Endothelial cell (in vitro differentiated cells): ENCODE results near the gene FSTL1. TPM values are rescaled to one million over a fixed set of nuclear protein-coding genes. Genes with fewer than 3 reads are reported as not detected.

Experiments
- DNase-seq: peaks from one replicate; pipeline ENCODE4 v3.0.0; 2021; ENCODE audit warnings: low spot score
- H3K27ac Mint-ChIP-seq: one replicate; pipeline ENCODE4 v1.8.0; 2021; ENCODE audit warnings: mixed read lengths, inconsistent platforms; ENCODE audit not compliant: unreplicated experiment
- H3K27me3 Mint-ChIP-seq: one replicate; pipeline ENCODE4 v1.8.0; 2021; ENCODE audit warnings: mild to moderate bottlenecking, moderate library complexity, mixed read lengths, inconsistent platforms; ENCODE audit not compliant: unreplicated experiment
- H3K36me3 Mint-ChIP-seq: one replicate; pipeline ENCODE4 v1.8.0; 2021; ENCODE audit warnings: mild to moderate bottlenecking, low read depth, mixed read lengths, inconsistent platforms; ENCODE audit not compliant: unreplicated experiment
- H3K4me1 Mint-ChIP-seq: one replicate; pipeline ENCODE4 v1.8.0; 2021; ENCODE audit warnings: mild to moderate bottlenecking, mixed read lengths, inconsistent platforms; ENCODE audit not compliant: unreplicated experiment
- H3K4me3 Mint-ChIP-seq: one replicate; pipeline ENCODE4 v1.8.0; 2021; ENCODE audit warnings: mild to moderate bottlenecking, mixed read lengths, inconsistent platforms; ENCODE audit not compliant: unreplicated experiment
- H3K9me3 Mint-ChIP-seq: one replicate; pipeline ENCODE4 v1.8.0; 2021; ENCODE audit warnings: mixed read lengths, inconsistent platforms; ENCODE audit not compliant: unreplicated experiment
- total RNA-seq: library from RNA; stranded (reverse); fragmentation: NEBNext Ultra II Directional; extraction: Animal tissue kit (Norgen Biotek cat#: 25700); gene quantifications from one replicate; pipeline ENCODE4 v1.2.1, GENCODE V29; 2021; ENCODE audit not compliant: unreplicated experiment
- TF ChIP-seq, protein P1 (sequence below): fragments of 200-600 bp; sonication (generic); IDR thresholded peaks from one replicate; pipeline ENCODE4 v1.5.0; 2021; ENCODE audit warnings: antibody characterized with exemption; ENCODE audit not compliant: unreplicated experiment

FSTL1 gene
- total RNA-seq, 1 donor from 2014 or later, result 1,211 TPM

DNA sequence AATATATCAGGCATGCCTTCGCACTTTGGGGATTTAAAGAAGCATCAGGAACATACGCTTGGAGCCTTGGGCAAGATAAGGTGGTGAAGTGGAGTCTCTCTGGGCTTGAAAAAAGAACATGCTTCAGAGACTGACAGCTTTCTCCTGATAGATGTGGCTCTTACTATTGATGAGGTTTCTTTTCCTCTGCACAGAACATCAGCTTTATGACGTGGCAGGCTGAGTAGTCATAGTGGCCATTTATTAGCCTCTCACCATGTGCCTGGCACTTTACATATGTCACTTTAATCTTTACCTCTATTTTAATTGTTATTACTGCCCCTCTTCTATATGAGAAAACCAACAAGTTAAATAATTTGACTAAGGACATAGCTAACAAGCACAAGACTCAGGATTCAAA, 82.6 kb downstream of the FSTL1 start:
- DNase-seq, result no peak
- TF ChIP-seq, protein P1, sequence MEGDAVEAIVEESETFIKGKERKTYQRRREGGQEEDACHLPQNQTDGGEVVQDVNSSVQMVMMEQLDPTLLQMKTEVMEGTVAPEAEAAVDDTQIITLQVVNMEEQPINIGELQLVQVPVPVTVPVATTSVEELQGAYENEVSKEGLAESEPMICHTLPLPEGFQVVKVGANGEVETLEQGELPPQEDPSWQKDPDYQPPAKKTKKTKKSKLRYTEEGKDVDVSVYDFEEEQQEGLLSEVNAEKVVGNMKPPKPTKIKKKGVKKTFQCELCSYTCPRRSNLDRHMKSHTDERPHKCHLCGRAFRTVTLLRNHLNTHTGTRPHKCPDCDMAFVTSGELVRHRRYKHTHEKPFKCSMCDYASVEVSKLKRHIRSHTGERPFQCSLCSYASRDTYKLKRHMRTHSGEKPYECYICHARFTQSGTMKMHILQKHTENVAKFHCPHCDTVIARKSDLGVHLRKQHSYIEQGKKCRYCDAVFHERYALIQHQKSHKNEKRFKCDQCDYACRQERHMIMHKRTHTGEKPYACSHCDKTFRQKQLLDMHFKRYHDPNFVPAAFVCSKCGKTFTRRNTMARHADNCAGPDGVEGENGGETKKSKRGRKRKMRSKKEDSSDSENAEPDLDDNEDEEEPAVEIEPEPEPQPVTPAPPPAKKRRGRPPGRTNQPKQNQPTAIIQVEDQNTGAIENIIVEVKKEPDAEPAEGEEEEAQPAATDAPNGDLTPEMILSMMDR, result no peak
- Mint-ChIP-seq H3K4me3 (no peak overlapping the region), H3K27me3 (peaks cover 4% of the 10 kb centered on the region), H3K36me3 (no peaks in the 10 kb centered on the region), H3K4me1 (no peaks in the 10 kb centered on the region), H3K9me3 (no peaks in the 10 kb centered on the region), H3K27ac (no peak overlapping the region)

DNA sequence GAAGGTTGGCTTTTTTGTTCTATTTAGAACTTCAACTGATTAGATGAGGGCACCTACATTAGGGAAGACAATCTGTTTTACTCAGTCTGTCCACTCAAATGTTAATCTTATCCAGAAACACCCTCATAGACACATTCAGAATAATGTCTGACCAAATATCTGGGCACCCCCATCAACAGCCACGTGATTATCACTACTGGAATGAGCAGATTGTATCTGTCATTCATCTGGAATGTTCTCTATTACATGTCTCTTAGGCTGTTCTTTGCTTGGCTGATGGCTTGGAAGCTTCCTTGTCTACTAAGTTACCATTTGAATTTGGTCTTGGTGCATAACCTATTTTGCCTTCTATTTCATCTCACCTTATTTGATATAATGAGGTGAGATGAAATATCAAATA, 86.0 kb downstream of the FSTL1 start:
- no peaks in the 10 kb centered on the region for H3K27me3 Mint-ChIP-seq
- TF ChIP-seq, protein P1, result no peak

DNA sequence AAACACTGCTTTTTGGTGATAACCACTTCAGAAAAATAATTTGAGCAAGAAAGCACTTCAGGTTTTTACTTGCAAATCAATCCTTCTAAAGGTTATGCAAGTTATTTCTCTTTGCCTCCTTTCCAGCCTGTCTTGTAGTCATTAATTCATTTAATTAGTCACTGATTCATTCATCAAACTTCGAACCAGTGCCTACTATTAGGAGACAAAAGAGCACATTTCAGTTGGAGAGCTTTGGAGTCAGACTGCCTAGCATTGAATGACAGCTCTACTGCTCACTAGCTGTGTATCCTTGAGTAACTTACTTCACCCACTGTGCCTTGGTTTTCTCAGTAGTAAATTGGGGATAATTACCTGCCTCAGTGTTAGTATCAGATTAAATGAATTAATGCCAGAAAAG, 86.7 kb downstream of the FSTL1 start:
- H3K9me3 Mint-ChIP-seq, result no peaks in the 10 kb centered on the region
- H3K4me3 Mint-ChIP-seq, result no peak overlapping the region
- no peaks in the 10 kb centered on the region for H3K4me1 Mint-ChIP-seq
- no peak overlapping the region for H3K27ac Mint-ChIP-seq
- no peak for DNase-seq
- H3K36me3 Mint-ChIP-seq, result peaks cover 4% of the 10 kb centered on the region
- no peaks in the 10 kb centered on the region for H3K27me3 Mint-ChIP-seq
- TF ChIP-seq, protein P1, result no peak

More for the DNA sequence above, 86.0 kb downstream of the FSTL1 start:
- Mint-ChIP-seq H3K27ac (no peak overlapping the region), H3K4me3 (no peak overlapping the region), H3K4me1 (no peaks in the 10 kb centered on the region), H3K9me3 (no peaks in the 10 kb centered on the region), H3K36me3 (peaks cover 4% of the 10 kb centered on the region)
- DNase-seq, result no peak

DNA sequence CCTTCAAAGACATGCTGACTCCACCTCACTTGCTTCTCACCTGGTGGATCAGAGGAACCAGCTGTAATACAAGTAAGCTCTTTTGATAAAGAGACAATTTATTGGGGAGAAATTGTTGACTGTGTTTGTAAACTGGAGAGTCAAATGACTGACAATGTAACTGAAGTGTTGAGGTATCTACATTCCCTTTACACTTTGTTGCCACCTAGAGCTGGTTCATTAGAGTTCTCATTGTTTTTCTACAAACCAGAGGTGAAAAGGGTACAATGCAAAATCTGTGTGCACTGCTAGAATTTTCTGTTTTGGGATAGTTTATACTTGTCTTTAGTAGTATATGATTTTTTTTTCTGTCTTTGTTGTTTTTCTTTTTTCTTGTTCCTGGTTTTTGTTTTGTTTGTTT, 93.0 kb downstream of the FSTL1 start:
- Mint-ChIP-seq H3K4me3 (no peak overlapping the region), H3K27ac (no peak overlapping the region), H3K4me1 (no peaks in the 10 kb centered on the region), H3K9me3 (no peaks in the 10 kb centered on the region), H3K27me3 (no peaks in the 10 kb centered on the region), H3K36me3 (peaks cover 4% of the 10 kb centered on the region)
- TF ChIP-seq, protein P1, result no peak
- no peak for DNase-seq

DNA sequence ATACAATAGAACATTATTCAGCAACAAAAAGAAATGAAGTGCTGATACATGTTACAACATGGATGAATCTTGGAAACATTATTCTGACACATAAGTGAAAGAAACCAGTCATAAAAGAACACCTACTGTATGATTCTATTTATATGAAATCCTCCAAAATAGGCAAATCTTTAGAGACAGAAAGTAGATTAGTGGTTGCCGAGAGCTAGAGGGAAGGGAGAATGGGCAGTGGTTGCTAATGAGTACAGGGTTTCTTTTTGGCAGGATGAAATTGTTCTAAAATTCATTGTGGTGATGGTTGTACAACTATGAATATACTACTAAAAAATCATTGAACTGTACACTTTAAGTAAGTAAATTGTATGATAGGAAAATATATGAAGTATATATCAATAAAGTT, 95.3 kb downstream of the FSTL1 start:
- Mint-ChIP-seq H3K36me3 (no peaks in the 10 kb centered on the region), H3K27ac (no peak overlapping the region), H3K4me1 (no peaks in the 10 kb centered on the region), H3K27me3 (no peaks in the 10 kb centered on the region), H3K9me3 (no peaks in the 10 kb centered on the region), H3K4me3 (no peak overlapping the region)
- TF ChIP-seq, protein P1, result no peak
- DNase-seq, result no peak
